H1 (cell line): ENCODE data around the gene CHPF. TPM values are rescaled to one million over a fixed set of nuclear protein-coding genes. Genes with fewer than 3 reads are reported as not detected.

Experiments used
- CTCF ChIA-PET: fragments of 300-600 bp; sonication (Branson Sonifier 250); formaldehyde crosslinking; loops from one replicate; lab custom pipeline; 2021; ENCODE audit not compliant: partially characterized antibody; lab: Charles Lee
- POLR2A ChIA-PET: fragments of 300-600 bp; sonication (Branson Sonifier 250); formaldehyde crosslinking; loops from one replicate; lab custom pipeline; 2021; ENCODE audit warnings: inconsistent platforms; ENCODE audit not compliant: partially characterized antibody; lab: Charles Lee
- DNase-seq, 2 experiments: peaks; one replicate each; pipeline versions ENCODE4 v3.0.0 to v3.0.0-alpha.2; 2010 to 2022; ENCODE audit warnings: low spot score in 2 of 2, low read depth in 1 of 2, mixed read lengths in 1 of 2
- FAIRE-seq: peaks from 2 replicates; lab custom pipeline; 2011; peaks lifted over from hg19 to GRCh38; lab: Jason Lieb, UNC
- H2AFZ ChIP-seq: 2 replicates; pipeline ENCODE4 v1.8.1; 2012; ENCODE audit warnings: low read length, inconsistent platforms
- H2AK5ac ChIP-seq: 2 replicates; pipeline ENCODE4 v1.6.1; 2013; ENCODE audit warnings: low read depth, low read length
- H2BK120ac ChIP-seq: replicated peaks from 2 replicates; pipeline ENCODE3; 2013; ENCODE audit warnings: low read depth, low read length, inconsistent platforms
- H2BK12ac ChIP-seq: 2 replicates; pipeline ENCODE4 v1.6.1; 2013; ENCODE audit warnings: low read depth, low read length
- H2BK15ac ChIP-seq: 2 replicates; pipeline ENCODE4 v1.6.1; 2013; ENCODE audit warnings: low read length
- H2BK20ac ChIP-seq: 2 replicates; pipeline ENCODE4 v1.6.1; 2013; ENCODE audit warnings: low read length
- H2BK5ac ChIP-seq: 2 replicates; pipeline ENCODE4 v1.6.1; 2013; ENCODE audit warnings: low read depth, low read length
- H3K14ac ChIP-seq: 2 replicates; pipeline ENCODE4 v1.6.1; 2013; ENCODE audit warnings: inconsistent platforms; ENCODE audit not compliant: insufficient read length
- H3K18ac ChIP-seq: 2 replicates; pipeline ENCODE4 v1.6.1; 2013; ENCODE audit warnings: low read length; ENCODE audit errors: extremely low read depth
- H3K23ac ChIP-seq: 2 replicates; pipeline ENCODE4 v1.6.1; 2013; ENCODE audit warnings: inconsistent platforms; ENCODE audit not compliant: insufficient read length
- H3K23me2 ChIP-seq: 2 replicates; pipeline ENCODE4 v1.6.1; 2013; ENCODE audit warnings: low read depth, low read length
- H3K27ac ChIP-seq: 2 replicates; pipeline ENCODE4 v1.6.1; 2011; ENCODE audit warnings: low read depth, low read length, inconsistent platforms
- H3K27me3 ChIP-seq, 4 experiments: replicated peaks in 1 of 4; 1 replicate in 1 of 4; 2 replicates in 3 of 4; pipeline versions ENCODE4 v1.6.1 to v1.8.1; 2011 to 2013; ENCODE audit warnings: low read length in 3 of 4, mild to moderate bottlenecking in 3 of 4, inconsistent platforms in 2 of 4, mixed read lengths in 2 of 4, moderate library complexity in 1 of 4; ENCODE audit not compliant: control insufficient read depth in 3 of 4, insufficient read depth in 3 of 4; ENCODE audit errors: extremely low read depth in 1 of 4
- H3K36me3 ChIP-seq, 4 experiments: 2 replicates each; pipeline versions ENCODE4 v1.6.1 to v1.8.1; 2011 to 2013; ENCODE audit warnings: mild to moderate bottlenecking in 4 of 4, low read length in 3 of 4, moderate library complexity in 2 of 4, control low read depth in 1 of 4, inconsistent platforms in 1 of 4; ENCODE audit not compliant: insufficient read depth in 4 of 4, control insufficient read depth in 2 of 4
- H3K4ac ChIP-seq: replicated peaks from 2 replicates; pipeline ENCODE3; 2013; ENCODE audit warnings: low read length, low read depth, mixed read lengths, inconsistent platforms; ENCODE audit not compliant: insufficient read length
- H3K4me1 ChIP-seq, 4 experiments: replicated peaks in 1 of 4; 1 replicate in 1 of 4; 2 replicates in 3 of 4; pipeline versions ENCODE4 v1.6.1 to v1.8.1; 2011 to 2013; ENCODE audit warnings: low read length in 3 of 4, inconsistent platforms in 2 of 4, mixed read lengths in 1 of 4; ENCODE audit not compliant: insufficient read depth in 4 of 4, control insufficient read depth in 3 of 4
- H3K4me2 ChIP-seq, 2 experiments: 2 replicates each; pipeline versions ENCODE4 v1.6.1 to v1.8.1; 2011 to 2013; ENCODE audit warnings: low read depth in 2 of 2, low read length in 2 of 2, control low read depth in 1 of 2, inconsistent platforms in 1 of 2, mild to moderate bottlenecking in 1 of 2; ENCODE audit not compliant: insufficient read depth in 1 of 2
- H3K4me3 ChIP-seq, 4 experiments: fragments of 200-600, 300-600 bp in 1 of 4; sonication (generic), shearing (Covaris generic), sonication (Bioruptor Twin) in 1 of 4; 2 replicates each; pipeline versions ENCODE4 v1.5.1 to v1.8.1; 2011 to 2016; ENCODE audit warnings: low read length in 4 of 4, low read depth in 3 of 4, control low read depth in 2 of 4, inconsistent platforms in 2 of 4, mild to moderate bottlenecking in 2 of 4, mixed read lengths in 1 of 4, moderate library complexity in 1 of 4; ENCODE audit not compliant: insufficient read depth in 2 of 4; ENCODE audit errors: extremely low read depth in 1 of 4
- H3K56ac ChIP-seq: replicated peaks from 2 replicates; pipeline ENCODE3; 2013; ENCODE audit warnings: low read depth, mild to moderate bottlenecking, mixed read lengths, low read length, inconsistent platforms; ENCODE audit not compliant: insufficient read length
- H3K79me1 ChIP-seq: 2 replicates; pipeline ENCODE4 v1.6.1; 2013; ENCODE audit warnings: low read depth, low read length, control low read depth
- H3K79me2 ChIP-seq, 2 experiments: 2 replicates each; pipeline versions ENCODE4 v1.6.1 to v1.8.1; 2012 to 2013; ENCODE audit warnings: low read length in 2 of 2, mild to moderate bottlenecking in 2 of 2, inconsistent platforms in 1 of 2; ENCODE audit not compliant: insufficient read depth in 2 of 2, control insufficient read depth in 1 of 2
- H3K9ac ChIP-seq, 4 experiments: replicated peaks in 1 of 4; 1 replicate in 1 of 4; 2 replicates in 3 of 4; pipeline versions ENCODE4 v1.6.1 to v1.8.1; 2011 to 2013; ENCODE audit warnings: low read depth in 3 of 4, low read length in 3 of 4, control low read depth in 2 of 4, mild to moderate bottlenecking in 2 of 4, moderate library complexity in 2 of 4, inconsistent platforms in 1 of 4; ENCODE audit errors: extremely low read depth in 1 of 4
- H3K9me3 ChIP-seq, 2 experiments: 2 replicates each; pipeline versions ENCODE4 v1.6.1 to v1.8.1; 2012 to 2013; ENCODE audit warnings: mild to moderate bottlenecking in 2 of 2, moderate library complexity in 2 of 2, control low read depth in 1 of 2, inconsistent platforms in 1 of 2, low read depth in 1 of 2, low read length in 1 of 2, mixed read lengths in 1 of 2; ENCODE audit not compliant: insufficient read depth in 2 of 2
- H4K20me1 ChIP-seq, 2 experiments: replicated peaks in 1 of 2; 2 replicates each; pipeline versions ENCODE3 to v1.8.1; 2011 to 2013; ENCODE audit warnings: inconsistent platforms in 2 of 2, low read length in 2 of 2, mild to moderate bottlenecking in 1 of 2; ENCODE audit not compliant: insufficient read depth in 2 of 2, control insufficient read depth in 1 of 2
- H4K5ac ChIP-seq: 2 replicates; pipeline ENCODE4 v1.6.1; 2013; ENCODE audit warnings: low read length, low read depth, mixed read lengths, inconsistent platforms; ENCODE audit not compliant: insufficient read length
- H4K8ac ChIP-seq: 2 replicates; pipeline ENCODE4 v1.8.0; 2013; ENCODE audit warnings: mild to moderate bottlenecking, moderate library complexity, low read length, inconsistent platforms; ENCODE audit not compliant: insufficient read depth; ENCODE audit errors: extremely low read depth
- H4K91ac ChIP-seq: replicated peaks from 2 replicates; pipeline ENCODE3; 2013; ENCODE audit warnings: low read length, mixed read lengths, inconsistent platforms; ENCODE audit not compliant: insufficient read length
- BACH1 ChIP-seq: IDR thresholded peaks from 2 replicates; pipeline ENCODE4 v1.6.1; 2012; ENCODE audit warnings: low read length, improper control_type of control experiment
- CTBP2 ChIP-seq: IDR thresholded peaks from 2 replicates; pipeline ENCODE4 v1.7.0; 2011; ENCODE audit warnings: borderline replicate concordance, mild to moderate bottlenecking, moderate library complexity, mixed read lengths, low read length; ENCODE audit not compliant: insufficient read depth, insufficient read length
- JUND ChIP-seq: IDR thresholded peaks from 2 replicates; pipeline ENCODE4 v1.6.1; 2011; ENCODE audit warnings: mild to moderate bottlenecking, improper control_type of control experiment, low read length
- KDM1A ChIP-seq: fragments of 200-600, 300-600 bp; sonication (generic); IDR thresholded peaks from 2 replicates; pipeline ENCODE4 v1.7.1; 2016; ENCODE audit warnings: mild to moderate bottlenecking, low read length, borderline replicate concordance
- NRF1 ChIP-seq: IDR thresholded peaks from 2 replicates; pipeline ENCODE4 v1.6.1; 2011; ENCODE audit warnings: mild to moderate bottlenecking, low read depth, low read length, improper control_type of control experiment
- RAD21 ChIP-seq, 2 experiments: IDR thresholded peaks in 1 of 2; conservative IDR thresholded peaks in 1 of 2; 2 replicates each; pipeline ENCODE4 v1.6.1; 2011; ENCODE audit warnings: low read depth in 2 of 2, low read length in 2 of 2, improper control_type of control experiment in 1 of 2, inconsistent platforms in 1 of 2, mild to moderate bottlenecking in 1 of 2, moderate library complexity in 1 of 2
- RBBP5 ChIP-seq: IDR thresholded peaks from 2 replicates; pipeline ENCODE4 v1.7.1; 2012; ENCODE audit warnings: low read depth, mild to moderate bottlenecking, inconsistent platforms, low read length, moderate library complexity, borderline replicate concordance
- SIRT6 ChIP-seq: IDR thresholded peaks from one replicate; pipeline ENCODE4 v1.7.1; 2012; ENCODE audit warnings: low read length, inconsistent platforms
- SP2 ChIP-seq: IDR thresholded peaks from 2 replicates; pipeline ENCODE4 v1.6.1; 2012; ENCODE audit warnings: mild to moderate bottlenecking, low read length, inconsistent platforms
- SRF ChIP-seq: IDR thresholded peaks from 2 replicates; pipeline ENCODE4 v1.6.1; 2011; ENCODE audit warnings: mild to moderate bottlenecking, low read depth, low read length, moderate library complexity
- ZNF274 ChIP-seq: IDR thresholded peaks from 2 replicates; pipeline ENCODE4 v1.7.0; 2012; ENCODE audit warnings: low read length, borderline replicate concordance; ENCODE audit errors: extremely low read depth
- WGBS, 2 experiments: shearing (Covaris generic) in 1 of 2; methylation state at CpG; one replicate each; pipeline versions ENCODE4 v1.1.6 to v1.1.7; 2013 to 2015; ENCODE audit warnings: low lambda C conversion rate in 2 of 2, mixed read lengths in 2 of 2, inconsistent platforms in 1 of 2, low coverage in 1 of 2, missing lambda C conversion rate in 1 of 2; ENCODE audit not compliant: insufficient replicate concordance in 2 of 2, insufficient coverage in 1 of 2, insufficient read length in 1 of 2; ENCODE audit errors: extremely low coverage in 1 of 2, missing lambda C conversion rate in 1 of 2; 5-methylcytosine and 5-hydroxymethylcytosine counted together
- polyA plus RNA-seq, 7 experiments: library from polyadenylated mRNA; depleted of rRNA in 3 of 7; stranded (reverse) in 5 of 7; unstranded in 2 of 7; fragments of >200 nt in 5 of 7; fragments of 200-250 nt in 2 of 7; gene quantifications; 1 replicate in 5 of 7; 2 replicates in 1 of 7; 4 replicates in 1 of 7; pipeline versions ENCODE4 v1.2.1 to v1.2.3, GENCODE V29; 2011 to 2013; ENCODE audit warnings: missing spikeins in 2 of 7, mixed read lengths in 2 of 7
- total RNA-seq: library from RNA; stranded (reverse); fragmentation: NEBNext Ultra II Directional; extraction: Animal tissue kit (Norgen Biotek cat#: 25700); gene quantifications from 2 replicates; pipeline ENCODE4 v1.2.1, GENCODE V29; 2021
- TF ChIP-seq, protein P1 (sequence below): IDR thresholded peaks from 2 replicates; pipeline ENCODE4 v1.6.1; 2012; ENCODE audit warnings: inconsistent platforms

CHPF gene
- total and polyA plus RNA-seq, 2 of the 8 experiments (the other 6 are each of a cell fraction or from before 2014, with no cell fraction given) = 62.9 to 67.3 TPM

DNA sequence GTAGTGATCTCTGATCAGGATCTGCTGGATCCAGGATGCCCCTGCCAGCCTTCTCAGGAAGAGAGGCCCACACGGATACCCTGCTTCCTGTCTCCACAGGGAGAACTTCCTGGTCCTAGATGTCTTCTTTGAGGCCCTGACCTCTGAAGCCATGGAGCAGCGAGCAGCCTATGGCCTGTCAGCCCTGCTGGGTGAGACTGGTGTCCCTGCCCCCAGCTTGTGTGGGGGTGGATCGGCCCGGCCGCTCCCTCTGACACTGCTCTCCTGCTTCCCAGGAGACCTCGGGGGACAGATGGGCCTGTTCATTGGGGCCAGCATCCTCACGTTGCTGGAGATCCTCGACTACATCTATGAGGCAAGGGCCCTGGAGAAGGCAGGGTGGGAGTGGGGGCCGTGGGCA, 6.6 kb downstream of the CHPF start:
- H3K9me3 ChIP-seq = no peaks in the 10 kb centered on the region
- peaks cover 4% of the 10 kb centered on the region; the same call in 1 of the 2 replicates for H3K23me2 ChIP-seq
- H3K9ac ChIP-seq = no peak overlapping the region; a peak in 1 of 7 replicates
- H4K20me1 ChIP-seq = peaks cover 4 to 7% of the 10 kb centered on the region in 2 experiments
- H2BK20ac ChIP-seq = no peak overlapping the region
- peaks cover 0 to 21% (median 12%) of the 10 kb centered on the region in 4 experiments; a peak in 6 of 7 replicates for H3K4me1 ChIP-seq
- H3K27ac ChIP-seq = no peak overlapping the region
- POLR2A ChIA-PET = interaction anchor here (0.8 to 5.4 kb wide), 9 partner anchors 9 to 101 kb away, joined by 3 to 23 read pairs (median 4); partner anchors contain the start of genes GMPPA and STK11IP
- H3K4me2 ChIP-seq = no peak overlapping the region
- no peak overlapping the region for H3K4ac ChIP-seq
- no peak overlapping the region for H4K8ac ChIP-seq
- TF ChIP-seq SRF = no peak
- no peak for TF ChIP-seq ZNF274
- no peak for TF ChIP-seq RBBP5
- no peak for TF ChIP-seq RAD21 (IDR thresholded peaks at IDR 0.05 in 1 of 2, conservative IDR thresholded peaks at IDR 0.05 in 1 of 2; ENCODE audit: low read depth in 2 of 2, low read length in 2 of 2)
- no peak for TF ChIP-seq KDM1A
- TF ChIP-seq BACH1 = no peak
- no peak for TF ChIP-seq CTBP2
- TF ChIP-seq SIRT6 = no peak
- TF ChIP-seq SP2 = no peak
- TF ChIP-seq, protein P1, sequence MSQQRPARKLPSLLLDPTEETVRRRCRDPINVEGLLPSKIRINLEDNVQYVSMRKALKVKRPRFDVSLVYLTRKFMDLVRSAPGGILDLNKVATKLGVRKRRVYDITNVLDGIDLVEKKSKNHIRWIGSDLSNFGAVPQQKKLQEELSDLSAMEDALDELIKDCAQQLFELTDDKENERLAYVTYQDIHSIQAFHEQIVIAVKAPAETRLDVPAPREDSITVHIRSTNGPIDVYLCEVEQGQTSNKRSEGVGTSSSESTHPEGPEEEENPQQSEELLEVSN = no peak
- no peak for TF ChIP-seq NRF1
- no peak for TF ChIP-seq JUND
- H3K4me3 ChIP-seq = no peak overlapping the region
- WGBS, 2 experiments = 87% methylated on average over 9 of the region's 9 CpGs; no CpG with 5 or more reads in 1 of the 2 experiments
- CTCF ChIA-PET = interaction anchor here (0.6 to 113.1 kb wide), 17 partner anchors 15 to 316 kb away, joined by 3 to 7248 read pairs (median 7); partner anchors contain the start of genes ASIC4, DES, DNAJB2 and GMPPA
- H3K27me3 ChIP-seq = no peaks in the 10 kb centered on the region; a peak in 1 of 7 replicates
- peak overlapping the region; percentile 1; the same call in 1 of the 2 replicates for H2BK15ac ChIP-seq
- peak overlapping the region; percentile 75; the same call in 1 of the 2 replicates for H2BK5ac ChIP-seq
- no peak for DNase-seq
- H2BK120ac ChIP-seq = no peak overlapping the region
- H3K36me3 ChIP-seq = peaks cover 4 to 22% (median 12%) of the 10 kb centered on the region in 4 experiments; a peak in 6 of 8 replicates
- no peak overlapping the region for H2AK5ac ChIP-seq
- no peaks in the 10 kb centered on the region for H3K79me2 ChIP-seq
- H3K79me1 ChIP-seq = no peaks in the 10 kb centered on the region; the same call in 1 of the 2 replicates
- H3K18ac ChIP-seq = no peak overlapping the region
- H2AFZ ChIP-seq = no peak overlapping the region
- no peak for FAIRE-seq
- H3K14ac ChIP-seq = no peak overlapping the region
- no peak overlapping the region for H3K56ac ChIP-seq
- H3K23ac ChIP-seq = no peak overlapping the region
- no peak overlapping the region for H4K91ac ChIP-seq
- H2BK12ac ChIP-seq = peak overlapping the region; percentile 75; the same call in 1 of the 2 replicates
- no peak overlapping the region for H4K5ac ChIP-seq
